K562 (cell line): Measurements from ENCODE around the gene CYSLTR1.

Experiments
- ARID2 ChIP-seq: fragments of 450-650 bp; IDR thresholded peaks from 2 replicates; pipeline ENCODE4 v1.6.1; 2017; ENCODE audit warnings: antibody characterized with exemption, mild to moderate bottlenecking
- CBFA2T3 ChIP-seq: fragments of 450-650 bp; IDR thresholded peaks from 2 replicates; pipeline ENCODE4 v1.6.1; 2017
- EZH2 ChIP-seq: IDR thresholded peaks from 2 replicates; pipeline ENCODE4 v1.6.1; 2012; ENCODE audit warnings: low read depth, mild to moderate bottlenecking, inconsistent platforms, low read length, borderline replicate concordance
- GABPB1 ChIP-seq: sonication (generic); formaldehyde crosslinking; IDR thresholded peaks from 2 replicates; pipeline ENCODE4 v1.8.0; 2022; ENCODE audit warnings: mild to moderate bottlenecking, missing genetic modification reagents
- MAFF ChIP-seq: IDR thresholded peaks from 2 replicates; pipeline ENCODE4 v1.6.1; 2012; ENCODE audit warnings: low read length, improper control_type of control experiment
- TAF1 ChIP-seq: IDR thresholded peaks from 2 replicates; pipeline ENCODE4 v1.6.1; 2011; ENCODE audit warnings: mild to moderate bottlenecking, low read length, moderate library complexity; ENCODE audit not compliant: insufficient read depth, control insufficient read depth, severe bottlenecking; ENCODE audit errors: extremely low read depth
- ZFP1 ChIP-seq: fragments of 450-650 bp; formaldehyde crosslinking; IDR thresholded peaks from 2 replicates; pipeline ENCODE4 v1.4.0; 2020; ENCODE audit warnings: mild to moderate bottlenecking, mixed read lengths
- ZNF766 ChIP-seq: fragments of 200-800 bp; sonication (Bioruptor generic); conservative IDR thresholded peaks from 2 replicates; pipeline ENCODE4 v1.6.1; 2016; ENCODE audit warnings: missing genetic modification characterization, missing compliant biosample characterization
- TF ChIP-seq, protein P1 (sequence below), 3 experiments: IDR thresholded peaks in 2 of 3; conservative IDR thresholded peaks in 1 of 3; 2 replicates each; pipeline ENCODE4 v1.5.1; 2011 to 2012; ENCODE audit warnings: low read length in 3 of 3, mild to moderate bottlenecking in 3 of 3, control low read depth in 2 of 3, improper control_type of control experiment in 1 of 3, inconsistent platforms in 1 of 3, low read depth in 1 of 3, mixed read lengths in 1 of 3, moderate library complexity in 1 of 3; ENCODE audit not compliant: insufficient read depth in 2 of 3
- TF ChIP-seq, protein P2 (sequence below): sonication (generic); formaldehyde crosslinking; IDR thresholded peaks from 2 replicates; pipeline ENCODE4 v1.8.1; 2023; ENCODE audit warnings: mild to moderate bottlenecking, missing genetic modification reagents

DNA sequence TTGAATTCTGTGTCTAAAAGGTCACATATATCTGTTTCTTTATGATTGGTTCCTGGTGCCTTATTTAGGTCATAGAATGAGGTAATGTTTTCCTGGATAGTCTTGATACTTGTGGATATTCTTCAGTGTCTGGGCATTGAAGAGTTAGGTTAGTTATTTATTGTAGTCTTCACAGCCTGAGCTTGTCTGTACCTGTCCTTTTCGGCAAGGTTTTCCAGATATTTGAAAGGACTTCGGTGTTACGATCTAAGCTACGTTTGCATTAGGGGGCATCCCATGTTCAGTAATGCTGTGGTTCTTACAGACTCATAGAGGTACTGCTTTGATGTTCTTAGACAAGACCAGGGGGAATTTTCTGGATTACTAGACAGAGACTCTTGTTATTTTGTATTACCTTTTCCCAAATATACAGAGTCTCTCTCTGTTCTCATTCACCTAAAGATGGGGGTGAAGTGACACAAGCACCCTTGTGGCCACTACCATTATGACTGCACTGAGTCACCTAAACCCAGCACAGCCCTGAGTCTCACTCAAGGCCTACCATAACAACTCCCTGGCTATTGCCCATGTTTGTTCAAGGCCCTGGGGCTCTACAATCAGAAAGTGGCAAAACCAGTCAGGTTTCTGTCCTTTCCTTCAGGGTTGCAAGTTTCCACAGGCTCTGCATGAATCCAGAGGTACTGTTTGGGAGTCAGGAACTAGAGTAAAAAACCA lies 30.1 kb upstream of the CYSLTR1 start:
- TF ChIP-seq ARID2, result no peak
- TF ChIP-seq, protein P1, sequence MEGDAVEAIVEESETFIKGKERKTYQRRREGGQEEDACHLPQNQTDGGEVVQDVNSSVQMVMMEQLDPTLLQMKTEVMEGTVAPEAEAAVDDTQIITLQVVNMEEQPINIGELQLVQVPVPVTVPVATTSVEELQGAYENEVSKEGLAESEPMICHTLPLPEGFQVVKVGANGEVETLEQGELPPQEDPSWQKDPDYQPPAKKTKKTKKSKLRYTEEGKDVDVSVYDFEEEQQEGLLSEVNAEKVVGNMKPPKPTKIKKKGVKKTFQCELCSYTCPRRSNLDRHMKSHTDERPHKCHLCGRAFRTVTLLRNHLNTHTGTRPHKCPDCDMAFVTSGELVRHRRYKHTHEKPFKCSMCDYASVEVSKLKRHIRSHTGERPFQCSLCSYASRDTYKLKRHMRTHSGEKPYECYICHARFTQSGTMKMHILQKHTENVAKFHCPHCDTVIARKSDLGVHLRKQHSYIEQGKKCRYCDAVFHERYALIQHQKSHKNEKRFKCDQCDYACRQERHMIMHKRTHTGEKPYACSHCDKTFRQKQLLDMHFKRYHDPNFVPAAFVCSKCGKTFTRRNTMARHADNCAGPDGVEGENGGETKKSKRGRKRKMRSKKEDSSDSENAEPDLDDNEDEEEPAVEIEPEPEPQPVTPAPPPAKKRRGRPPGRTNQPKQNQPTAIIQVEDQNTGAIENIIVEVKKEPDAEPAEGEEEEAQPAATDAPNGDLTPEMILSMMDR (IDR thresholded peaks at IDR 0.05 in 2 of 3, conservative IDR thresholded peaks at IDR 0.05 in 1 of 3; ENCODE audit: insufficient read depth in 2 of 3, low read depth in 1 of 3, low read length in 3 of 3), result no peak
- no peak for TF ChIP-seq ZNF766 (CRISPR knock-in tag)
- TF ChIP-seq, protein P2, sequence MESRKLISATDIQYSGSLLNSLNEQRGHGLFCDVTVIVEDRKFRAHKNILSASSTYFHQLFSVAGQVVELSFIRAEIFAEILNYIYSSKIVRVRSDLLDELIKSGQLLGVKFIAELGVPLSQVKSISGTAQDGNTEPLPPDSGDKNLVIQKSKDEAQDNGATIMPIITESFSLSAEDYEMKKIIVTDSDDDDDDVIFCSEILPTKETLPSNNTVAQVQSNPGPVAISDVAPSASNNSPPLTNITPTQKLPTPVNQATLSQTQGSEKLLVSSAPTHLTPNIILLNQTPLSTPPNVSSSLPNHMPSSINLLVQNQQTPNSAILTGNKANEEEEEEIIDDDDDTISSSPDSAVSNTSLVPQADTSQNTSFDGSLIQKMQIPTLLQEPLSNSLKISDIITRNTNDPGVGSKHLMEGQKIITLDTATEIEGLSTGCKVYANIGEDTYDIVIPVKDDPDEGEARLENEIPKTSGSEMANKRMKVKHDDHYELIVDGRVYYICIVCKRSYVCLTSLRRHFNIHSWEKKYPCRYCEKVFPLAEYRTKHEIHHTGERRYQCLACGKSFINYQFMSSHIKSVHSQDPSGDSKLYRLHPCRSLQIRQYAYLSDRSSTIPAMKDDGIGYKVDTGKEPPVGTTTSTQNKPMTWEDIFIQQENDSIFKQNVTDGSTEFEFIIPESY (CRISPR knock-in tag), result no peak
- no peak for TF ChIP-seq CBFA2T3
- TF ChIP-seq GABPB1 (CRISPR knock-in tag), result no peak
- TF ChIP-seq MAFF, result no peak
- no peak for TF ChIP-seq ZFP1 (CRISPR knock-in tag)
- no peak for TF ChIP-seq EZH2
- TF ChIP-seq TAF1, result no peak
